ENCODE results near the gene ASCC1. TPM values are rescaled to one million over a fixed set of nuclear protein-coding genes. Genes with fewer than 3 reads are reported as not detected.

ASCC1 gene
- polyA plus RNA-seq, 1 donor (not counting 4 experiments of a cell fraction or from before 2014, with no cell fraction given): 32.9 TPM

DNA sequence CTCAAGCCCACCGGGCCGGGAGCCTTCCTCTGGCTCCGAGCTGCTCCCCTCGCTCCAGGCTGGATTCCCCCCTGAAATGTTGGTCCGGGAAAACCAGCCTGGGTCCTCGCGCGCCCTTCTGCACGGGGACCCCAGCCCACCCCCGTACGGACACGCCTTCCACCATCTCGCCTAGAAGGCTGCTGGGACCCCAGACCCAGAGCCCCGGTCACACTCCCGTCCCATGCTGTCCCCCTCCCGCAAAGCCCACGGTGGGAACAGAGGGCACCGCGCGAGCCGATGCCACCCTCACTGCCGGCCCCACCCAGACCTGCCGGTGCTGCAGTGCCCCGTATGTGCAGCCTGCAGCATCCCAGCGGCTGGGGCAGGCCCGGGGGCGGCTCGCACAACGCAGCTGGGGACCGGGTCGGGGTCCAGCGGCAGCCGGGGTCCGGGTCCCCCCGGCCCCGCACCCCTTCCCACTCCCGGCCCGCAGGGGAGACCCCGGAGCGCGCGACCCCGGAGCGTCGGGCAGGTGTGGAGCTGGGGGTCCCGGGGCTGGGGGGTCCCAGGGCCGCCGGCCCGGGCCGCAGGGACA lies 128.6 kb downstream of the ASCC1 start:
- dilution Hi-C loops (cut with MboI; ENCODE audit: extremely low pct_ligation_motif_present, low sequenced_read_pairs): no loop called here
- FAIRE-seq: no peak
- Histone ChIP-seq H3K36me3 (ENCODE audit: control insufficient read depth in 2 of 2, extremely low read depth in 1 of 2, insufficient read depth in 2 of 2, low read length in 2 of 2) (no peaks in the 10 kb centered on the region), H3K79me2 (ENCODE audit: control insufficient read depth, insufficient read depth, low read length) (no peaks in the 10 kb centered on the region), H4K20me1 (ENCODE audit: control insufficient read depth, extremely low read depth, insufficient read depth, low read length) (no peaks in the 10 kb centered on the region), H3K4me2 (ENCODE audit: control insufficient read depth, extremely low read depth, insufficient read depth, low read depth, low read length) (peak overlapping the region; percentile 71), H3K9me3 (ENCODE audit: control insufficient read depth, low read depth, low read length) (no peaks in the 10 kb centered on the region), H3K27ac (ENCODE audit: control insufficient read depth, insufficient read depth, low read length) (no peak overlapping the region), H2AFZ (ENCODE audit: control insufficient read depth, low read length) (no peak overlapping the region), H3K4me1 (ENCODE audit: control insufficient read depth, extremely low read depth, insufficient read depth, low read length) (peaks cover 13% of the 10 kb centered on the region), H3K4me3 (ENCODE audit: control insufficient read depth in 2 of 3, extremely low read depth in 1 of 3, insufficient read depth in 2 of 3, low read depth in 1 of 3, low read length in 3 of 3) (no peak overlapping the region), H3K27me3 (ENCODE audit: control insufficient read depth, extremely low read depth, insufficient read depth, low read length) (peaks cover 28% of the 10 kb centered on the region), H3K9ac (ENCODE audit: control insufficient read depth, extremely low read depth, insufficient read depth, low read length) (no peak overlapping the region), H3K9me1 (ENCODE audit: control insufficient read depth, extremely low read depth, insufficient read depth, low read length) (no peaks in the 10 kb centered on the region)
- DNase-seq (ENCODE audit: low read depth, low spot score): no peak
- no peak for TF ChIP-seq EZH2 (IDR thresholded peaks at IDR 0.05; ENCODE audit: low read length)
- TF ChIP-seq, protein P1, sequence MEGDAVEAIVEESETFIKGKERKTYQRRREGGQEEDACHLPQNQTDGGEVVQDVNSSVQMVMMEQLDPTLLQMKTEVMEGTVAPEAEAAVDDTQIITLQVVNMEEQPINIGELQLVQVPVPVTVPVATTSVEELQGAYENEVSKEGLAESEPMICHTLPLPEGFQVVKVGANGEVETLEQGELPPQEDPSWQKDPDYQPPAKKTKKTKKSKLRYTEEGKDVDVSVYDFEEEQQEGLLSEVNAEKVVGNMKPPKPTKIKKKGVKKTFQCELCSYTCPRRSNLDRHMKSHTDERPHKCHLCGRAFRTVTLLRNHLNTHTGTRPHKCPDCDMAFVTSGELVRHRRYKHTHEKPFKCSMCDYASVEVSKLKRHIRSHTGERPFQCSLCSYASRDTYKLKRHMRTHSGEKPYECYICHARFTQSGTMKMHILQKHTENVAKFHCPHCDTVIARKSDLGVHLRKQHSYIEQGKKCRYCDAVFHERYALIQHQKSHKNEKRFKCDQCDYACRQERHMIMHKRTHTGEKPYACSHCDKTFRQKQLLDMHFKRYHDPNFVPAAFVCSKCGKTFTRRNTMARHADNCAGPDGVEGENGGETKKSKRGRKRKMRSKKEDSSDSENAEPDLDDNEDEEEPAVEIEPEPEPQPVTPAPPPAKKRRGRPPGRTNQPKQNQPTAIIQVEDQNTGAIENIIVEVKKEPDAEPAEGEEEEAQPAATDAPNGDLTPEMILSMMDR (optimal IDR thresholded peaks at IDR 0.05 in 1 of 3, IDR thresholded peaks at IDR 0.05 in 1 of 3, conservative IDR thresholded peaks at IDR 0.05 in 1 of 3; ENCODE audit: extremely low read depth in 1 of 3, insufficient read depth in 2 of 3, low read length in 3 of 3): no peak

DNA sequence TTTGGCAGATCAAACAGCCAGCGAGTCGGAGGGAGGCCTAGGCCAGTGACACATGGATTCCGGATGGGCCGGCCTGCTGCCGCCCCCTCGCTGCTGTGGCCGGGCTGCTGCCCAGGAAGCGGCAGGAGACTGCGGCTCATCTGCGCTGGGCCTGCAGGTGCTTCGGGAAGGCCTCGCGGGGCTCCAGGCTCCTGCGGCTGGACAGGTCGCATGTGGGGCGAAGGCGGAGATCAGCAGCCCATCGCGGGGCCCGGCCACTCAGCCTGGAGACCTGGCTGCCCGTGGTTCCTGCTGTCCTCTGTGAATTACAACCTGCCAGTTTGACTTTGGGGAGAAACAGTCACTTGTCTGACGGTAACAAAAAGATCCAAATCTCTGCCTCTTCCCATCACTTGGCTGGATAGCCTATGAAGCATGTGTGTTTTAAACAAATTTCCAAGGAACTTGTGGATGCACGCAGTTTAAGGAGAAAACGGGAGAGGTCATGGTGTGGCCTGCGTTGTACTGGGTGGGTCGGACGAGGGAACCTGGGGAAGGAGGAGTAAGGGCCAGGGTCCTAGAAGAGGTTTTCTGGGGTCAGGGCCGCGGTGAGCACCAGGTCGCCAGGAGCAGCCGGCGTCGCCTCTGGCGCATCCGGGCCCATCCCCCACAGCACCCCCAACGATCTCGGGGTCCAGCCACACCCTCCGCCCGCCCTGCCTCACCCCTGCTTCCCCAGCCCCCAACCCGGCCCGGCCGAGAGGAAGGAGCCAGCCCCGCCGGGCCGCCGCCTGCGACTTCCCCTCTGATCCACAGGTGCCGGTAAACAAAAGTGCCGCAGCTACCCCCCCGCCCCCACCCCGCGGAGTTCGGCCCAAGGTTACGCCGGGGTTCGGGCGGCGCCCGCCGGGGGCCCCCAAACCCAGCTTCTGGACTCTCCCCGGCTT lies 129.3 kb downstream of the ASCC1 start:
- H3K4me3 ChIP-seq (ENCODE audit: control insufficient read depth in 2 of 3, extremely low read depth in 1 of 3, insufficient read depth in 2 of 3, low read depth in 1 of 3, low read length in 3 of 3): no peak overlapping the region
- no peak overlapping the region for H3K9ac ChIP-seq (ENCODE audit: control insufficient read depth, extremely low read depth, insufficient read depth, low read length)
- DNase-seq (ENCODE audit: low read depth, low spot score): no peak

More for the DNA sequence above, 129.3 kb downstream of the ASCC1 start:
- H3K27me3 ChIP-seq (ENCODE audit: control insufficient read depth, extremely low read depth, insufficient read depth, low read length): peaks cover 28% of the 10 kb centered on the region
- H3K27ac ChIP-seq (ENCODE audit: control insufficient read depth, insufficient read depth, low read length): no peak overlapping the region
- no peaks in the 10 kb centered on the region for H3K79me2 ChIP-seq (ENCODE audit: control insufficient read depth, insufficient read depth, low read length)
- FAIRE-seq: no peak
- H4K20me1 ChIP-seq (ENCODE audit: control insufficient read depth, extremely low read depth, insufficient read depth, low read length): no peaks in the 10 kb centered on the region
- no peaks in the 10 kb centered on the region for H3K9me1 ChIP-seq (ENCODE audit: control insufficient read depth, extremely low read depth, insufficient read depth, low read length)
- TF ChIP-seq EZH2 (IDR thresholded peaks at IDR 0.05; ENCODE audit: low read length): no peak
- dilution Hi-C loops (cut with MboI; ENCODE audit: extremely low pct_ligation_motif_present, low sequenced_read_pairs): no loop called here
- H3K36me3 ChIP-seq (ENCODE audit: control insufficient read depth in 2 of 2, extremely low read depth in 1 of 2, insufficient read depth in 2 of 2, low read length in 2 of 2): no peaks in the 10 kb centered on the region
- H3K4me2 ChIP-seq (ENCODE audit: control insufficient read depth, extremely low read depth, insufficient read depth, low read depth, low read length): peak overlapping the region; percentile 51
- peaks cover 18% of the 10 kb centered on the region for H3K4me1 ChIP-seq (ENCODE audit: control insufficient read depth, extremely low read depth, insufficient read depth, low read length)
- H2AFZ ChIP-seq (ENCODE audit: control insufficient read depth, low read length): no peak overlapping the region
- no peaks in the 10 kb centered on the region for H3K9me3 ChIP-seq (ENCODE audit: control insufficient read depth, low read depth, low read length)

Measured in keratinocyte (primary cell).